GM18517 (cell line): Measurements from ENCODE around the gene SEC61A1.

Experiments
- ATAC-seq: cut with Tn5 transposase; IDR thresholded peaks from one replicate; pipeline ENCODE4 v1.9.1; 2021; ENCODE audit warnings: mild to moderate bottlenecking, moderate library complexity; ENCODE audit not compliant: unreplicated experiment

The SEC61A1 gene

GRCh38 chr3:128111147-128111546 is 58.9 kb downstream of the SEC61A1 start:
- ATAC-seq = no peak

- ATAC-seq = no peak
These were observed 60.2 kb downstream of the SEC61A1 start for GRCh38 chr3:128112357-128112968.

GRCh38 chr3:128113817-128114794 is 61.9 kb downstream of the SEC61A1 start:
- ATAC-seq = no peak
